HG03064 (cell line): ENCODE results near the gene MOK.
"Not testable (repeated sequence)": the region's sequence is repeated elsewhere in the genome, so short reads cannot be mapped to it uniquely, and the experiment has no call there.

Experiments used
- ATAC-seq: cut with Tn5 transposase; IDR thresholded peaks from one replicate; pipeline ENCODE4 v1.9.1; 2021; ENCODE audit warnings: low read depth; ENCODE audit not compliant: unreplicated experiment

MOK gene

GRCh38 chr14:102250636-102251035 is 54.3 kb downstream of the MOK start:
- no peak for ATAC-seq

- no peak for ATAC-seq
Observed at GRCh38 chr14:102249981-102250380, 55.0 kb downstream of the MOK start.

GRCh38 chr14:102249041-102249440 is 55.9 kb downstream of the MOK start:
- no peak for ATAC-seq

GRCh38 chr14:102248121-102248520 is 56.8 kb downstream of the MOK start:
- no peak for ATAC-seq

- no peak for ATAC-seq
Observed at GRCh38 chr14:102246071-102246470, 58.9 kb downstream of the MOK start.

- not testable (repeated sequence) for ATAC-seq
Observed at GRCh38 chr14:102243795-102244194, 61.2 kb downstream of the MOK start.

GRCh38 chr14:102241147-102241546 is 63.8 kb downstream of the MOK start:
- ATAC-seq = no peak

GRCh38 chr14:102240481-102240880 is 64.5 kb downstream of the MOK start:
- ATAC-seq = not testable (repeated sequence)

- ATAC-seq = no peak
Observed at GRCh38 chr14:102239231-102239630, 65.7 kb downstream of the MOK start.

GRCh38 chr14:102238766-102239165 is 66.2 kb downstream of the MOK start:
- ATAC-seq = no peak

- no peak for ATAC-seq
Observed at GRCh38 chr14:102238131-102238530, 66.8 kb downstream of the MOK start.

GRCh38 chr14:102236026-102236425 is 68.9 kb downstream of the MOK start:
- no peak for ATAC-seq

GRCh38 chr14:102235275-102235897 is 69.6 kb downstream of the MOK start:
- no peak for ATAC-seq

GRCh38 chr14:102234331-102235264 is 70.4 kb downstream of the MOK start:
- ATAC-seq = no peak

GRCh38 chr14:102233081-102233480 is 71.9 kb downstream of the MOK start:
- ATAC-seq = no peak

- no peak for ATAC-seq
Observed at GRCh38 chr14:102232348-102232625, 72.7 kb downstream of the MOK start.

GRCh38 chr14:102231476-102232347 is 73.3 kb downstream of the MOK start:
- no peak for ATAC-seq

- no peak for ATAC-seq
Observed at GRCh38 chr14:102230481-102231210, 74.3 kb downstream of the MOK start.

GRCh38 chr14:102229739-102230092 is 75.2 kb downstream of the MOK start:
- ATAC-seq = no peak

- ATAC-seq = no peak
Observed at GRCh38 chr14:102229071-102229738, 75.8 kb downstream of the MOK start.
